GM19025 (cell line): ENCODE data around the gene TMC7.
"Not testable (repeated sequence)": the region's sequence is repeated elsewhere in the genome, so short reads cannot be mapped to it uniquely, and the experiment has no call there.

Source experiments
- ATAC-seq: cut with Tn5 transposase; IDR thresholded peaks from one replicate; pipeline ENCODE4 v1.9.1; 2021; ENCODE audit warnings: mild to moderate bottlenecking, low read depth, moderate library complexity; ENCODE audit not compliant: unreplicated experiment

Gene TMC7

DNA sequence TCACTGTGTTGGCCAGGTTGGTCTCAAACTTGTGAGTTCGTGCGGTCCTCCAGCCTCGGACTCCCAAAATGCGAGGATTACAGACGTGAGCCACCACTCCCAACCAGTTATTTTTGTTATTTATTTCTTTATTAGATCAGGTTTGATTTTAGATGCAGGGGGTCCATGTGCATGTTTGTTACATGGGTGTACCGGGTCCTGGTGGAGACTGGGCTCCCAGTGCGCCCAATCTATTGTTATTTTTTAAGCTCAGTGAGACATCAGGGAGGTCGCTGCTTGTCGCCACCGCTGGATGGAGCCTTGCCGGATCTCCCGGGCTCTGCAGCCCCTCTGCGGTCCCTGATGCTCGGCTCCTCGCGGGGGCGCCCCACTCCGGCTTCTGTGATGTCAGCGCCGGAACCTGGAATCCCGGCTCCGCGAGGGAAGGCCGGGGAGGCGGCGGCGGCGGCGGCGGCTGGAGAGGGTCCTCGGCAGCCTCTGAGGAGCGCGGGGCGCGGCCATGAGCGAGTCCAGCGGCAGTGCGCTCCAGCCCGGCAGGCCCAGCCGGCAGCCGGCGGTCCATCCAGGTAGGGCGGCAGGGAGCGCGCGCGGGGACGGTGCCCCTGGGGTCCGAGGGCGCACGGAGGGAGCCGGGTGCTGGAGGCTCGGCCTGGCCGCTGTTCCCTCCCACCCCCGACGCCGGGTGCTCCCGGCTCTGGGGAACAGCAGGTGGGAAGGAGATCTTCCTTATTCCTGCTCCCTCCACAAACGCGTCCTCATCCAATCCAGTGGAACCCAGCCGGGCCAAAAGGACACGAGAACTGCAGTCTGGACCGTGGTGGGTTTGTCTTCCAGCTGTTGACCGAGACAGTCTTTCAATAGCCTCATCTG, at the start of gene TMC7:
Gene TMC7, plus strand, starts transcription at position 370 of the 870 bp plus-strand sequence. Its CDS starts 130 bp downstream, at position 500.
- ATAC-seq, result no peak

DNA sequence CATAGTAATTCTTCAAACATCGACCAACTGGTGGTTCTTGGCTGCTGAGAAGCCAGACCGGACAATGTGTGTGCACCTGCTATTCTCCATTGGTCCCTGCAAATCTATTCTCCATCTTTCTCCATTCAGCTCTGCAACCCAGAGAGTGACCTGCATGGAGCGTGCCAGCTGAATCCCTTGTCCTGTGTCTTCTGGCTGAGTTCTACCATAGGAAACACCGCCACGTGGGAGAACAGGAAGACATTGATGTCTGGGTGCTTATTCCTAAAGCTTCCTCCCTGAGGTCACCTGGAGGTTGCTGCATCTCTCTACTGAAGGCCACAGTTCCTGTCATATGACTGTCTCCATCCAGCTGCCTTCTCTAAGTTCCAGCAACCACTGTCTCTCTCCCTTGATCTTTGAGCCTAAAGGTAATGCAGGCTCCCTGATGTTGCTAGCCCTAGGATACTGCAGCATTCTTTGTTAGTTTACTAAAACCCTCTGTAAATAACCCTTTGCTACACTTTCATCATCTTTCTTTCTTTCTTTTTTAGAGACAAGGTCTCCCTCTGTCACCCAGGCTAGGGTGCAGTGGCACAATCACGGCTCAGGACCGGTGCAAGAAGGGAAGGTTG, 46.9 kb upstream of the TMC7 start:
- no peak for ATAC-seq

DNA sequence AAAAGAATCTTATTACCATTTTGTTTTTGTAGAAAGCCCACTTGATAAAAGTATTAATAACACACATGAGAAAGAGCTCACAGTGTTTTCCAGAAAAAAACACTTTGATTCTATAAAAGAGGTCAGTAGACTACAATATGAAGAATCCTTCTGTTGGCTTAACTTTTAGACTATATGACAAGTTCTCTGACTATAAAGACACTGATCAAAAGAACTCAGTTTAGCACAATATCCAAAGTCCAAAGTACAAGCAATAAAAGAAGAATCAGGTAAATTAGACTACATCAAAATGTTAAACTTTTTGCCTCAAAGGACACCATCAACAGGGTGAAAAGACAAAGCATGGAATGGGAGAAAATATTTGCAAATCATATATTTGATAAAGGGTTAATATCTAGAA, 46.3 kb upstream of the TMC7 start:
- ATAC-seq, result no peak

GRCh38 chr16:18938986-18939385, 44.7 kb upstream of the TMC7 start:
- no peak for ATAC-seq

DNA sequence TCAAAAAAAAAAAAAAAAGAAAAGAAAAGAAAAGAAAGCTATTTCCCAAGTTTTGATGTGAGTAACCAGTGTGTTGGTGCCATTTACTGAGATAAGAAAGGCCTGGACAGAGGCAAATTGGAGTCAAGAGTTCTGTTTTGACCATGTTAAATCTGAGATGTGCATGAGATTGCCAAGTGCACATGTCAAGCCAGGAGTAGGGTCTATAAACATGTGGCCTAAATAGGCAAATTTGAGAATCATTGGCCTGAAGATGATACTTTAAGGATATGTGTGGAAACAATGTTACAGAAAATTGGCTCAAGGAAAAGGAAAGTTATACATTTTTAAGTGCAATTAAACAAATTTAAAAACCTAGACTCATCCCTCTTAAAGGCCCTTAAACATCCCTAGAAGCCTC, 42.3 kb upstream of the TMC7 start:
- no peak for ATAC-seq

DNA sequence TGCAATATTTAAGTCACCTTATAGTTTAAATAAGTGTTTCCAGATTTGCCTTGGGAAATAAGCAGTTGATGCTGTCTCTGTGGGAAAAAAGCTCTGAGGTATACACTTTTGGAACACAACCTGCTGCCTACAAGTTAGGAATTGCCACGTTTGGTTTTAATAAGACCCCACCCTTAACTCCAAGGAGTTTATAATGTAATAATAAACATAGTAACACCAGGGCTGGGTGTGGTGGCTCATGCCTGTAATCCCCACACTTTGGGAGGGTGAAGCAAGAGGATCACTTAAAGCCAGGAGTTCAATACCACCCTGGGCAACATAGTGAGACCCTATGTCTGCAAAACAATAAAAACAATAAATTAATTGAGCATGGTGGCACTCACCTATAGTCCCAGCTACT, 41.7 kb upstream of the TMC7 start:
- ATAC-seq, result no peak

DNA sequence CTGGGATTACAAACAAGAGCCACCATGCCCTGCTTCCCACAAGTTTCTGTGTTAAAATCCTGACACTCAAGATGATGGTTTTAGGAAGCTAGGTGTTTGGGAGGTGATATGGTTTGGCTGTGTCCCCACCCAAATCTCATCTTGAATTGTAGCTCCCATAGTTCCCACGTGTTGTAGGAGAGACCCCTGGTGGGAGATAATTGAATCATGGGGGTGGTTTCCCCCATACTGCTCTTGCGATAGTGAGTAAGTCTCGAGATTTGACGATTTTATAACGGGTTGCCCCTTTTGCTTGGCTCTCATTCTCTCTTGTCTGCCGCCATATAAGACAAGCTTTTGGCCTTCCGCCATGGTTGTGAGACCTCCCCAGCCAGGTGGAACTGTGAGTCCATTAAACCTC, 40.3 kb upstream of the TMC7 start:
- ATAC-seq, result no peak

- no peak for ATAC-seq
Measured at GRCh38 chr16:18945233-18945632, 38.5 kb upstream of the TMC7 start.

DNA sequence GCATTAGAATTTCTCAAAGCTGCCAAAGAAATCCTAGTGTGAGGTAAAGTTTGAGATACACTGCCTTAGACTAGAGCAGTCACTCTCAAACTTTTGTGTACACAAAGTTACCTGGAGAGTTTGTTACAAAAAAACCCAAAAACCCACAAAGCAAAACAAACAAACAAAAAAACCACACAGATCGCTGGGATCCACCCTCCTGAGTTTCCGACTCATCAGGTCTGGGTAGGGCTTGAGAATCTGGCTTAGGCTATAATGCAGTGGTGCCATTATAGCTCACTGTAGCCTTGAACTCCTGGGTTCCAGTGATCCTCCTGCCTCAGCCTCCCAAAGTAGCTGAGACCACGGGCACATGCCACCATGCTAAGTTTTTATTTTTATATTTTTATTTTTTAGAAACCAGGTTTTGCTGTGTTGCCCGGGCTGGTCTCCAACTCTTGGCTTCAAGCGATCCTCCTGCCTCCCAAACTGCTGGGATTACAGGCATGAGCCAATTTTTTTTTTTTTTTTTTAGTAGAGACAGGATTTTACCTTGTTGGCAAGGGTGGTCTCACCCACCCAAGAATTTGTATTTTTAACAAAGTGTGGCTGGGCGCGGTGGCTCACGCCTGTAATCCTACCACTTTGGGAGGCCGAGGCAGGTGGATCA, 35.2 kb upstream of the TMC7 start:
- no peak for ATAC-seq

- ATAC-seq, result no peak
Measured at GRCh38 chr16:18950469-18951185, 33.1 kb upstream of the TMC7 start.

GRCh38 chr16:18953547-18953946, 30.2 kb upstream of the TMC7 start:
- no peak for ATAC-seq

GRCh38 chr16:18955874-18956580, 27.7 kb upstream of the TMC7 start:
- not testable (repeated sequence) for ATAC-seq

- ATAC-seq, result not testable (repeated sequence)
Measured at GRCh38 chr16:18956658-18957241, 27.0 kb upstream of the TMC7 start.

GRCh38 chr16:18958621-18959029, 25.1 kb upstream of the TMC7 start:
- ATAC-seq, result no peak

DNA sequence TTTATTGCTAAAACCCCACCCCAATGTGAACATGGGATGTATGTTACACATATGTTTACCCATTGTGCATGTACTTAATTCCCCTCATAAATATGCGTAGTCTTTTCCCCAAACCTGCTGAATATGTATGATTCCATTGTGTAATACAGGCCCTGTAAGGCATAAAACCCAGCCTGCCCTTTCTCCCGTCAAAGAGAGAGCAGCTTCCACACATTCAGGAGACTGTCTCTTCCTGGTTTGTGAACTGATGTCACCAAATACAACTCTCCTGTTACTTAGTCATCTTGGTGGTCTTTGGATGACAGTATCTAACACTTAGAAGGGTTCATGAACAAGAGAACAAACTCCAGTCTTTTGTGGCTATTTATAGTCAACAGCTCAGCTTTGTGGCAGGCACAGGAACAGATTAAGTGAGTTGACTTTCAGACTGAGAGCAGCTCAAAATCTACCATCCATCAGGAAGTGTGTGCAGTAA, 24.7 kb upstream of the TMC7 start:
- no peak for ATAC-seq

- no peak for ATAC-seq
Measured at GRCh38 chr16:18965555-18965954, 18.2 kb upstream of the TMC7 start.

- ATAC-seq, result no peak
Measured at GRCh38 chr16:18966791-18967190, 16.9 kb upstream of the TMC7 start.

- no peak for ATAC-seq
Measured at GRCh38 chr16:18969050-18969854, 14.5 kb upstream of the TMC7 start.

DNA sequence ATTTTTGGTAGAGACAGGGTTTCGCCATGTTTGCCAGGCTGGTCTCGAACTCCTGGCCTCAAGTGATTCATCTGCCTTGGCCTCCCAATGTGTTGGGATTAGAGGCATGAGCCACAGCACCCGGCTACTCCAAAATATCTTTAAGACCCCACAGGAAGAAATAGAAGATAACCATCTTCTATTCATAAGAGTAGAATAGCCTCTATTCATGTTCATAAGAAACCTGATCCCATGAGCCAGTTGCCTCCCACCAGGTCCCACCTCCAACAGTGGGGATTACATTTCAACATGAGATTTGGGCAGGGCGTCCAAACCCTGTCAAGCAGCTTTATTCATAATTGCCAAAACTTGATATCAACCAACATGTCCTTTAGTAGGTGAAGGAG, 13.9 kb upstream of the TMC7 start:
- ATAC-seq, result no peak
